G401 (cell line): ENCODE results near the gene EIF3J. TPM values are rescaled to one million over a fixed set of nuclear protein-coding genes. Genes with fewer than 3 reads are reported as not detected.
A peak's percentile ranks its signal among the peaks of the same experiment; 100 is the strongest.
"Not testable (repeated sequence)": the region's sequence is repeated elsewhere in the genome, so short reads cannot be mapped to it uniquely, and the experiment has no call there.

Experiments
- DNase-seq: peaks from one replicate; pipeline ENCODE4 v3.0.0-alpha.2; 2015; ENCODE audit warnings: low spot score
- in situ Hi-C: cut with HindIII; loops from 2 replicates; pipeline ENCODE4 v1.10.0; 2016; ENCODE audit warnings: low sequenced_read_pairs, mixed read lengths
- total RNA-seq: library from RNA; depleted of rRNA; stranded (reverse); fragments of >200 nt; shearing (Covaris generic); gene quantifications from 2 replicates; pipeline ENCODE4 v1.2.3, GENCODE V29; 2014; rRNA removed

The EIF3J gene
- total RNA-seq: 77.0 and 101 TPM in 2 replicates

GRCh38 chr15:44536962-44537734 is at the start of gene EIF3J:
EIF3J (plus strand) TSS chr15:44537147; CDS start chr15:44537195, 48 bp downstream.
- peak; percentile 94 for DNase-seq
- in situ Hi-C loops: no loop called here

- DNase-seq: no peak
- in situ Hi-C loops: no loop called here
Observed at GRCh38 chr15:44489464-44489863, 47.5 kb upstream of the EIF3J start.

- in situ Hi-C loops: no loop called here
- no peak for DNase-seq
Observed at GRCh38 chr15:44490622-44491021, 46.3 kb upstream of the EIF3J start.

GRCh38 chr15:44492040-44492439 is 44.9 kb upstream of the EIF3J start:
- in situ Hi-C loops: no loop called here
- DNase-seq: no peak

GRCh38 chr15:44492672-44493071 is 44.3 kb upstream of the EIF3J start:
- in situ Hi-C loops: no loop called here

GRCh38 chr15:44495562-44495961 is 41.4 kb upstream of the EIF3J start:
- in situ Hi-C loops: no loop called here
- no peak for DNase-seq

More at GRCh38 chr15:44492672-44493071, 44.3 kb upstream of the EIF3J start:
- no peak for DNase-seq

GRCh38 chr15:44500555-44500954 is 36.4 kb upstream of the EIF3J start:
- no peak for DNase-seq
- in situ Hi-C loops: no loop called here

GRCh38 chr15:44501768-44502366 is 35.1 kb upstream of the EIF3J start:
- peak; percentile 64 for DNase-seq
- in situ Hi-C loops: no loop called here

- no peak for DNase-seq
- in situ Hi-C loops: no loop called here
Observed at GRCh38 chr15:44516436-44516835, 20.5 kb upstream of the EIF3J start.

GRCh38 chr15:44519537-44519936 is 17.4 kb upstream of the EIF3J start:
- in situ Hi-C loops: no loop called here
- no peak for DNase-seq

GRCh38 chr15:44525018-44525417 is 11.9 kb upstream of the EIF3J start:
- no peak for DNase-seq
- in situ Hi-C loops: no loop called here

GRCh38 chr15:44527241-44527640 is 9.7 kb upstream of the EIF3J start:
- in situ Hi-C loops: no loop called here
- DNase-seq: no peak

- in situ Hi-C loops: no loop called here
- no peak for DNase-seq
Observed at GRCh38 chr15:44529864-44530604, 6.9 kb upstream of the EIF3J start.

- in situ Hi-C loops: no loop called here
Observed at GRCh38 chr15:44530653-44531052, 6.3 kb upstream of the EIF3J start.

GRCh38 chr15:44532275-44532674 is 4.7 kb upstream of the EIF3J start:
- DNase-seq, in situ Hi-C loops: not testable (repeated sequence)

More at GRCh38 chr15:44530653-44531052, 6.3 kb upstream of the EIF3J start:
- DNase-seq: no peak

- in situ Hi-C loops: no loop called here
- DNase-seq: no peak
Observed at GRCh38 chr15:44532689-44533088, 4.3 kb upstream of the EIF3J start.

- DNase-seq: no peak
- in situ Hi-C loops: no loop called here
Observed at GRCh38 chr15:44535092-44535491, 1.9 kb upstream of the EIF3J start.

GRCh38 chr15:44535523-44536301 is 1.2 kb upstream of the EIF3J start:
- no peak for DNase-seq
- in situ Hi-C loops: no loop called here

GRCh38 chr15:44536302-44536961 is 515 bp upstream of the EIF3J start:
- DNase-seq: peak; percentile 86

More at GRCh38 chr15:44536302-44536961, 515 bp upstream of the EIF3J start:
- in situ Hi-C loops: no loop called here
